HTR-8/SVneo (cell line): ENCODE results near the gene IGFBP4.

Source experiments
- DNase-seq: peaks from one replicate; pipeline ENCODE4 v3.0.0; 2011; ENCODE audit warnings: low spot score, mixed read lengths; ENCODE audit not compliant: insufficient read length
- FAIRE-seq: peaks from 2 replicates; lab custom pipeline; 2011; peaks lifted over from hg19 to GRCh38; lab: Jason Lieb, UNC

Gene IGFBP4

DNA sequence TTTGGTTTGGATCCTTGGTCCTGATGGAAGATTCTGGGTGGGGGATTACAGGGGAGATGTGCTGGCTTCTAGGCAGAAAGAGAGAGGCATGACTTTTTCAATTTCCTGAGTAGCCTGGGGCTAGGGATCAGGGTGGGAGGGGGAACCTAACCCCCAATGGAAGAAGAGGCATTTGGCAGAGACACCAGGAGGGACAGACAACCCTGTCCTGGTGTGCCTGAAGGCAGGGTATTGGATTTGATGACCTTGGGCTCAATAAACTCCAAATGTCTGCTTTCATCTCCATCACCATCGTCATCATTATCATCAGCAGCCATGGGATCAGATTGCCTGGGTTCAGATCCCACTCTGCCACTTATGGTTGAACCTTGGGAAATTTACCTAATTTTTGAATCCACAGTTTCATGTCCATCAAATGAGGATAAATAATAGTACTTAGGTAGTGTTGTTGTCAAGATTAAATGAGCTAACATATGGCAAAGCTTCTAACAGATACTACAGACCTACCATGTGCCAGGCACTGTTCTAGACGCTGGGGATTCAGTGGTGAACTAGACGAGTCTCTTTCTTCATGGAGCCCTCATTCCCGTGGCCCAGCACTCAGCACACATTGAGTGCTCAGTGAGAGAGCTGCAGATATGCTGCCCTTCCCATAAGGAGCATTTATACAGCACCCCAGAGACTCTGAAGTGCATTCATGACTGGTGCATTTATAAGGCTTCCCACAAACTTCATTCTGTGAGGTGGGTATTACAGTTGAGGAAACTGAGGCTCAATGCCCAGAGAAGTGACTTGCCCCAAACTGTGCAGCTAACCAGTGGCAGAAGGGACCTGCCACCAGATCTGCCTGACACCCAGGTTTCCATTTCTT, 26.8 kb downstream of the IGFBP4 start:
- FAIRE-seq = peak; percentile 38
- no peak for DNase-seq

DNA sequence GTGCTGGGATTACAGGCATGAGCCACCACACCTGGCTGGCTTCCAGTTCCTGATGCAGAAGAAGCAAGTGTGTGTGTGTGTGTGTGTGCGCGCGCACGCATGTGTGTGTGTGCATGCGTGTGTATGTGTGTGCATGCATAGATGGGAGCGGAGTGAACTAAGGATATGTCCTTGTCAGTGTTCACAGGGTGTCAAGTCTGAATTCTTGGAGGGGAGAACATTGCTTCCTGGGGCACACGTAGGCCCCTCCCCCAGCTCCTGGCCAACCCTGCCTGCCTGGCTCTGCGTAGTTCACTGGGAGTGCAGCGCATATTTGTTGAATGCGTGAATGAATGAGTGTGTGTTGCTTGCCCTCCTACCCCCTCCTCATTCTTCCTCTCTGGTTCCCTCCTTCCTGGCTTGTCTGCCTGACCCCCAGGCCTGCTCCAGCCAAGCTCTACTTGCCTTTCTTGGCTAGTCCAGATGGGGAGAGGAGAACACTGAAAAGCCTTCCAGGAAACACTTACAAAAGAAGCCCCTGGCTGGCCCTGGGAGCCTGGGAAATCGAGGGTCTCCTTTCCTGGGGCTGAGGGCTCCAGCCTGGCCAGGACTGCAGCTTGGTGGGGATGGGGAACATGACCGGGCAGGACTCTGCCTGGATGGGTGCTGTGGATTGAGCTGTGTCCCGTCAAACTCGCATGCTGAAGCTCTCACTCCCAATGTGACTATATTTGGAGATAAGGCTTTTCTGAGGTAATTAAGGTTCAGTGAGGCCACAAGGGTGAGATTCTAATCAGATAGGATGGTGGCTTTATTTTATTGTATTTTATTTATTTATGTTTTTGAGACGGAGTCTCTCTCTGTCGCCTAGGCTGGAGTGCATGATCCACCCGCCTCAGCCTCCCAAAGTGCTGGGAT, 27.9 kb downstream of the IGFBP4 start:
- FAIRE-seq (peak; percentile 98), DNase-seq (peak; percentile 59)

DNA sequence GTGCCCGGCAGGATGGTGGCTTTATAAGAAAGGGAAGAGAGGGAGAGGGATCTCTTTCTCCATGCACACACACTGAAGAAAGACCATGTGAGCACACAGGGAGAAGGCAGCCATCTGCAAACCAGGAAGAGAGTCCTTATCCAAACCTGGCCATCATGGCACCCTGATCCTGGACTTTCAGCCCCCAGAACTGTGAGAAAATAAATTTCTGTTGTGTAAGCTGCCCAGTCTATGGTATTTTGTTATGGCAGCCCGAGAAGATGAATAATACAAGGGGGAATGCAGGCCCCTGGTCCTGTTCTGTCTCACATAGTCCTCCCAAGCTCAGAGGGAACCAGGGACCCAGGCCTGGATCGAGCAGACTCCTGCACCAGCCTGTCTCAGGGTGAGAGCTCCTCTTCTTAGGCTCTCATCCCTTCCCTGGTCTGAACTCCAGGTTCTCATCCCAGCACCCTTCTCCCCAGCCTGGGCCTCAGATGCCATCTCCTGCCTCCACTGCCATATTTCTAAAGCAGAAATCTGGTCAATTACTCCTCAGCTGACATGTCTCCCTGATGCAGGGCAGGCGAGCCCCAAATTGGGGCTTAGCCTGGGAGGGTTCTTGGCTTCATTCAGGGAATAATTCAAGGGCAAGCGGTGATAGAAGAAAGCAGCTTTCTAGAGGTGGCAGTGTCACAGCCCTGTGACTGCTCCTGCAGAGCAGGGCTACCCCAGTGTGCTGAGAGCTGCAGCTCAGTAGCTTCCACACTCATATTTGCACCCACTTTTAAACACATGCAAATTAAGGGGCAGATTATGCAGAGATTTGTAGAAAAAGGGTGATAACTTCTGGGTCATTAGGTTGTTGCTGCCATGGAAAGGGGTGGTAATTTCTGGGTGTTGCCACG, 28.8 kb downstream of the IGFBP4 start:
- DNase-seq = no peak
- peak; percentile 26 for FAIRE-seq

DNA sequence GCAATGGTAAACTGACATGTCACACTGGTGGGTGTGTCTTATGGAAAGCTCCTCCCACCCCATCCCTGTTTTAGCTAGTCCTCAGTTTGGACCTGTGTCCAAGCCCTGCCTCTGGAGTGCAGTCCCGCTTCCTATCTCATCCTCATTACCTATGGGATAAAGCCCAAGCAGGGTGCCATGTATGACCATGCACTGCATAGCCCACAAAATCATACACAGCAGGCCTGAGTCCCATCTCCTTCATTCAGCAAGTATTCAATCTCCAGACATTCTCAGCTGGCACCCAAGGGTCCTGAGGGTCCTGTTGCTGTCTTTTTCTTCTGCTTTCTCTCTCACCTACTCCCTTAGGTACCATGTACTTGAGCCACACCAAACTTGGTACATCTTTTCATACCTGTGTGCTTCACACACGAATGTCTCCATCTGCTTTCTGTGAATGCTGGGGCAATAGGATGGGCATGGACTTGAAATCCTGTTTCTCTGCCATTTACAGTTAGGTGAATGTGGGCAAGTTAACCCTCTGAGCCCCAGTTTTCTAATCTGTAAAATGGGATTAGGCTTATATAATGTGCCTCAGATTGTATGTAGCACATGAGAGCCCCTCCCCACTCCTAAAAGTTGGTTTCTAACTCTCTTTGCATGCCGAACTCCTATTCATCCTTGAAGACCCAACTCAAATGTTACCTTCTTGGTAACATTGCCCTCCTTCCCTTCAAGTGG, 29.6 kb downstream of the IGFBP4 start:
- no peak for DNase-seq
- peak; percentile 71 for FAIRE-seq

DNA sequence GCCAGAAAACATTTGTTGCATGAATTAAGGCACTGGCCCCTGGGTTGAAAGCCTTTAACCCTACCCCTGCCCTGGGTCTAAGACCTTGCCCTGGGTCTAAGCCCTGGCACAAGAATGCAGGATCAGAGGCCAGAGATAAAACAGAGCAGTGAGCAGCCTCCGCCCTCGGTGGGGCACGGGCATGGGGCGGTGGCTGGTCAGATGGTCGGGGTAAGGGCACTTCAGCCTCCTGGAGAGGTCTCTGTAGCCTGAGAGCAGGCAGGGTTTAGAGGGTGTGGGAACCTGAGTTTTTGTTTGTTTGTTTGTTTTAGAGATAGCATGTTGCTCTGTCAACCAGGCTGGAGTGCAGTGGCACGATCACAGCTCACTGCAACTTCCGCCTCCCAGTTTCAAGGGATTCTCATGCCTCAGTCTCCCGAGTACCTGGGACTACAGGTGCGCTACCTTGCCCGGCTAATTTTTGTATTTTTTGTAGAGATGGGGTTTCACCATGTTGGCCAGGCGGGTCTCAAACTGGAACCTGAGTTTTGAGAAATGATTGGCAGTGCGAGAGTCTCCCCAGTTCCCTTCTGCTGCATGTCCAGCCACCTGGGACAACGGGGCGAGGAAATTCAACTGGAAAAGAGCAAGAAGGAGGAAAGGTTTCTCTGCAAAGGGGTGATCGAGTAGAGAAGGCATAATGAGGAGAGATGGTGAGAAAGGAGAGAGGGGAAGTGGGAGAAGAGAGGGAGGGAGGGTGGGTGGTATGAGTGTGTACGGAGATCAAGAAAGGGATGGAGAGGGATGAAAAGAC, 30.5 kb downstream of the IGFBP4 start:
- FAIRE-seq = no peak
- DNase-seq = no peak

DNA sequence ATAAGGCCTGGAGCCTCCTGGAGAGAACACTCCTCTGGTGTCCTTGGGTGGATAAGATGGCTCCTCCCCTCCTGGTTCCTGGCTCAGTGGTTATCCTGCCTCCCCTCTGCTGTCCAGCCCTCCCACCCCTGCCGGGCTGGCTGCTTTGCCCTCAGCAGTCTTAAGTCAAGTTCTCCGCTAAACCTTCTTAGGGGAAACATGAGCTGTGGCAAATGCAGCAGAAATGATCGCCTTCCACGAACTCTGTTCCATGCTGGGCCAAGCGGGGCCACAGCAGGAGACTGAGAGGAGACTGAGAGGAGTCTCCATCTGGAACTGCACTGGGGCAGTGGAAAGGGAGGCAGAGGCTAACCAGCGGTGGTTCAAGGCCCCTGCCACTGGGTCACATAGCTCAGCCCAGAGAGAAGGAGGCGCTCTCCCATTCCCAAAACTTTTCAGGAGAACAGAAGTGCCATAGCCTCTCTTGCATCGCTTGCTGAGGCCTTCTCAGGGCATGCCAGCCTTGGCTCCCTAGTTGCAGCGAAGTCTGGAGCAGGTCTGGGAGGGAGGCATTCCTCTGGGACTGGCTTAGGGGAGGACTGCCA, 31.3 kb downstream of the IGFBP4 start:
- FAIRE-seq (no peak), DNase-seq (no peak)

DNA sequence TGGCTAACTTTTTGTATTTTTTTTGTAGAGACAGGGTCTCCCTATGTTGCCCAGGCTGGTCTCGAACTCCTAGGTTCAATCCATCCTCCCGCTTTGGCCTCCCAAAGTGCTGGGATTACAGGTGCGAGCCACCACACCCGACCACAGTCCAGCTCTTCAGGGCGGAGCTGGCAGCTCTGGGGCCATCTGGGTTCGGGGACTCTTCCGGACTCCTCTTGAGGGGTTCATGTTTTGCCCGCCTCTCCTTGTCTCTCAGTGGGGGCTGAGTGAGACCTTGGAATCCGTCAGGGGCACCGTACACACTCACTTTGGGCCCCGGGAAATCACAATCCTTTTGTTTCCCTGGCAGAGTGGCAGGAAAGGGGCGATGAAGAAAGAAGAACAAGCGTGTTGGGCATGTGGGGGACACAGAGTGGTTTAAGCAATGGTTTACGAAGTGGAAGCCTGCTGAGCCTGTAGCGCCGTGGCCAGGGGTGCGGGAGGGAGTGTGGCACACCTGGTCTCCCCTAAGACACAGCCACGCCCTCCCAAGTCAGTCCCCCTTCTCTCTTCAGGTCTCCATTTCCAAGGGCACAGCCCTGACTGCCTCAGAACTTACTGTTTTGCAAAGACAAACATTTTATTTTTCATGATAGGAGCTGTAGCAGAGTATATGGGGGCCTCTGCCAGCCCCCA, 32.1 kb downstream of the IGFBP4 start:
- DNase-seq = no peak
- no peak for FAIRE-seq

DNA sequence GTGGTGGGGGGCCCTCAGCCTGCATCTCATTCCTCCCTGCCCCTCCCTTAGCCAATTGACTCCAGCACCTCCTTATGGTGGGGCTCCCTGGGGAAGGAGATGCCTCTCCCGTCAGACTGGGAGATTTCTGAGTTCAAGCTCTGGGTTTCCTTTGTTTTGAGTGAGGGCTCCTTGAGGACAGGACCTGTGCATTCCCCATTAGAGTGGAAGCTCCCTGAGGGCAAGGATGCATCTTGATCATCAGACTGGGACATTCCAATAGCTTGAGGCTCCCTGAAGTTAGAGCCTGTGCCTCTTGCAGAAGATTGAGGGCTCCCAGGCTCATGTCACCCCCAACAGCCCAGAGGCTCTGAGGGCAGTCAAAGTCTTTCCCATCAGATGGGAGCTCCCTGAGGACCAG, 34.5 kb downstream of the IGFBP4 start:
- no peak for FAIRE-seq

DNA sequence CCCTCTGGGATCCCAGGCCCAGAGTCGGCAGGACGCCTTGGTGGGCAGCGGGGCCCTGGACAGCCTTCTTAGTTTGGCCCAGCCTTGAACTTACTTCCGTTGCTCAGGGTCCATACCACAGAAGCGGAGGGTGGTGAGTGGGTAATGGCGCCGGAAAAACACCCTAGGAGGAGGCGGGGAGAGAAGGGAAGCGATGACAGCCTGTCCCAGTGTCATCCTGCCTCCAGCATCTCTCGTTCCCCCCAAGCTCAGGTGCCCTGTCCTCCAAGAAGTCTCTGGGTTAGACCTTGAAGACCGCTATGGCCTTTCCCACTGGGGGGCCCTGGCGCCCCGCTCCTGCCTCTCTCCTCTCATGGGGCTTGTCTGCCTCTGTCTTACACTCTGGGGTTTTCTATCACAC, 35.2 kb downstream of the IGFBP4 start:
- no peak for FAIRE-seq
- DNase-seq = no peak

More for the DNA sequence above, 34.5 kb downstream of the IGFBP4 start:
- DNase-seq = no peak

DNA sequence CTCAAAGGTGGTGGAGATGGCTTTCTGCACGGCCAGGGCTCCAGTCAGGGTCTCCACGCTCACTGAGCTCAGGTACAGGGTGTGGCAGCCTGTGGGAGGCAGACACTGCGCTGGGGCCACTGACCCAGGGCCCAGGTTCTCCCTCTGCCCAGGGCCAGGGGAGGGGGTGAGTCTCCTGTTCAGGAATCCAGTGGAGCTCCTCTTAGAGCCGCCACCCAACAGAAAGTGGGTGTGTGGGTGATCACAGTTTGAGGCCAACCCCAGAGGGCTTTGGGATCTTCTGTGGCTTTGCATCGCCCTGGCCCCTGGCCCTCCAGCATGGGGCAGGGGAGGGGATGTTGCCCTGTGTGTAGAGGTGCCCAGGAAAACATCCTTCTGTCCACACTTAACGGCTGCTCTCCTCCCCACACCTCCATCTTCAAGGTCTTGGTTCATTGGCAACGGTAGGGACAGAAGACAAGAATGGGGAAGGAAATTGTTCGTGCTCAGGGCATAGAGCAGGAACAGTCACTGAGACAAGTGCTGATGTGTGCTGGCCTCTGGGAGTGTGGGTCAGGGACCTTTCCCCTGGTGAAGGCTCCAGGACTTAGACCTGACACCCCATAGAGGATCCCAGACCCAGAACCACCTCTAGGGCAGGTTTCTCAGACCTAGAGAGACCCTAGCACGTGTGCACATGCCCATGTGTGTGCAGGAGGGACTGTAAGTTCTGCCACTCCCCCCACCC, 36.7 kb downstream of the IGFBP4 start:
- peak; percentile 79 for FAIRE-seq
- no peak for DNase-seq

DNA sequence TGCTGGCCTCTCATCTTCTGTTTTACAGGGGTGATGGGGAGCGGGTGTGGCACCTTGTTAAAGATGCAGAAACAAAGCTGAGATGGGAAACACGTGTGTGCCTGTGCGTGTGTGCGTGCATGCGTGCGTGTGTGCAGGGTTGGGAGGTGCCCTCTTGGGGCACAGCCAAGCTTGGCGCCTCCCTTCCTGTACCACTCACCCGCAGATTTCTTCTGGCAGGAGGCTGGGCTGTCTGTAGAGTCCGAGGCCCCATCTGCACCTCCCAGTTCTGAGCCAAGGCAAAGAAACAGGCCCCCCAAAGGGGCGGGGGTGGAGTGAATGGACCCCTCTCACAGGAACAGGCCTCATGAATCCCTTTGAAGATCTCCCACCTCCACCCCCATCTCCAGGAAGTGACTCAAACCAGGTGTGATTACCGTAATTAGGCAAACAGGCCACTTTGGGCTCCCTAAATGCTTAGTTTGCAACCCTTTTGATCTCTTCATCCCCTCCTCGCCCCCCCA, 37.3 kb downstream of the IGFBP4 start:
- peak; percentile 55 for FAIRE-seq
- DNase-seq = no peak

DNA sequence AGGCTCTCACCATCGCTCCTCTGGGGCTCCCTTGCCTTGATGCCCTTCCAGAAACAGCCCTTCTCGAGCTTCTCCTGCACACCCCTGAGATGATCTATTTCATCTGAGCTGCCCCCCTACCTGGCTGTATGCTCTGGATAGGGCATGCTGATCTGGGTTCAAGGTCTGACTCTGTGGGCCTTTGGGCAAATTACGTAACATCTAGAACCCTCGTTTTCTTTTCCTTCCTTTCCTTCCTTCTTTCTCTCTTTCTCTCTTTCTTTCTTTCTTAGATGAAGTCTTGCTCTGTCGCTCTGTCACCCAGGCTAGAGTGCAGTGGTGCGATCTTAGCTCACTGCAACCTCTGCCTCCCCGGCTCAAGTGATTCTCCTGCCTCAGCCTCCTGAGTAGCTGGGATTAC, 37.9 kb downstream of the IGFBP4 start:
- DNase-seq = no peak
- no peak for FAIRE-seq

DNA sequence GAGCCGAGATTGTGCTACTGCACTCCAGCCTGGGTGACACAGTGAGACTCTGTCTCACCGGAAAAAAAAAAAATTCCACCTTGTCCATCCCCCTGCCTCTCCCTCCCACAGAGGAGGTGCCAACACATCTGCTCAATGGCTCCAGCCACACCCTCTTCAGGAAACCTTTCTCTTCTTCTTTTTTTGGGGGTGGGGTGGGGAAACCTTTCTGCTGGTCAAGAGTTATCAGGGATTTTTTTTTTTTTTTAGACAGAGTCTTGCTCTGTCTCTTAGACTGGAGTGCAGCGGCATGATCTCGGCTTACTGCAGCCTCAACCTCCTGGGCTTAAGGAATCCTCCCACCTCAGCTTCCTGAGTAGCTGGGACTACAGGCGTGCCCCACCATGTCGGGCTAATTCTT, 39.5 kb downstream of the IGFBP4 start:
- FAIRE-seq = no peak
- no peak for DNase-seq

DNA sequence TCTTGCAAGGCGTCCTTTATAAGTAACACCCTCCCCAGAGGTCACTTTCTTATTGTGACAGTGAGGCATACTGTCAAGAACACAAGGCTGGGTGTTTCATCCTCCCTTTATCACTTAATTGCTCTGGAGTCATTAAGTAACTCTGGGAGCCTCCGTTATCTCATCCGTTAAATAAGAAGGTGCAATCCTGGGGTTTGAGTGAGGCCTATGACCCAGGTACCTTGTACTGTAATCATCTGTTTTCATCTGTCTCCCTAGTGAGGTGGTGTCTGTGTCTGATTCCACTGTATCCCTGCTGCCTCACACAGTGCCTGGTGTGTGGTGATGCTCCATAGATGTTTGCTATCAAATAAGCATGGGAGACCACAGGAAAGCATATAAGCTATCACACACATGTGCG, 40.4 kb downstream of the IGFBP4 start:
- no peak for DNase-seq
- FAIRE-seq = peak; percentile 72

DNA sequence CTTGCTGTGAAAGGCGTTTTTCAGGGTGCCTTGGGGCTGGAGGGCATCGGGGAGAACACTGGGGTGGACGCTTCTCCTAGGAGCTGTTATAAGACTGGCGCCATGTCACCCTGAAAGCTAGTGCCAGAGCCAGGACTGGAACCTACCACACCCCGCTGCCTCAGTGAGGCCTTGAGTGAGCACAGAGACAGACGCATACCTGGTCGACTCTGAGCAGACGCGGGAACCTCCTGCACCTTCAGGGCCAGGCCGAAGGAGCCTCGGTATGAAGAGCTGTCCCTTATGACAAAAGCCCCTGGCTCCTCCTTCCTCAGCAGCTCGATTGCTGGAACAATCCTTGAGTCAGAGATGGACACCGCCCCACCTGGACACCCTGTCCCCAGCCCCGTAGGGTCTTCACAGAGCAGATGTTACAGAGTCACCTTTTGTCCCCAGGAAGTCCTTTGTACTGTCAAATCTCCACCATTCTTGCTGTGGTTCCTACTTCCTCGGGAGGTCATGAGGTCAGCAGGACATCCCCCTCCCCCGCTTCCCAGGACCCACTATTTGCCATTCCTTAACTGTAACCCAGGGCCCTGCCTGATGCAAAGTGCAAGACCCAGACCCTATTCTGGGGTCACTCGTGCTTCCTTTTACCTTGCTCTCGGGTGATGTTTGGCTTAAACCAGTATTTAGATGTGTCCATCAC, 41.2 kb downstream of the IGFBP4 start:
- DNase-seq (no peak), FAIRE-seq (no peak)

DNA sequence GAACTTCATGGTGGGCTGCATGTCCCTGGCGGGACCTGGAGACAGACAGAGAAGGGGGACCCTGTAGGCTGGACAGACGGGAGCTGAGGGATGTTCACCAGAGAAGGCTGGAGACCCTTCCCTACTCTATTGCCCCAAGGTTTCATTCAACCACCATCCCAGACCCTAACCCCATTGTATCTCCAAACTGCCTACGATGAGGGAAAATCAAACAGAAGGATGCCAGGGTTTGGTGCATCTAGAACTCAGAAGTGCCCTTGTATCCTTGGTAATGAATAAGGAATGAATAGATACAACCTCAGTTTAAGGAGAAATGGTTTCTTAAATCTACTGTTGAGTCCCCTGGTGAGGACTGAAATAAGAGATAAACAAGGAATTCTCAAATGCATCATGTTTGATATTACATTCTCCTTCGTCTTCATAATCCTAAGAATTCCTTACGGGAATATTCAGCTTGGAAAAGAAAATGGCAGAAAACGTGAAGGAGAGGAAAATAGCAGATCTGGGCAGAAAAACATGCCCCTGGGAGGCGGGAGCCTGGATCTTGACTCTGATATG, 41.8 kb downstream of the IGFBP4 start:
- FAIRE-seq (peak; percentile 66), DNase-seq (no peak)
